GM10266 (cell line): ENCODE results near the gene TXNRD2.

ENCODE experiments used
- DNase-seq: peaks from one replicate; pipeline ENCODE4 v3.0.0; 2012; ENCODE audit errors: extremely low spot score
- TF ChIP-seq, protein P1 (sequence below): IDR thresholded peaks from 2 replicates; pipeline ENCODE4 v1.5.1; 2012; ENCODE audit warnings: mild to moderate bottlenecking, low read depth; ENCODE audit not compliant: control insufficient read depth, insufficient read depth; ENCODE audit errors: missing control alignments

TXNRD2 gene

DNA sequence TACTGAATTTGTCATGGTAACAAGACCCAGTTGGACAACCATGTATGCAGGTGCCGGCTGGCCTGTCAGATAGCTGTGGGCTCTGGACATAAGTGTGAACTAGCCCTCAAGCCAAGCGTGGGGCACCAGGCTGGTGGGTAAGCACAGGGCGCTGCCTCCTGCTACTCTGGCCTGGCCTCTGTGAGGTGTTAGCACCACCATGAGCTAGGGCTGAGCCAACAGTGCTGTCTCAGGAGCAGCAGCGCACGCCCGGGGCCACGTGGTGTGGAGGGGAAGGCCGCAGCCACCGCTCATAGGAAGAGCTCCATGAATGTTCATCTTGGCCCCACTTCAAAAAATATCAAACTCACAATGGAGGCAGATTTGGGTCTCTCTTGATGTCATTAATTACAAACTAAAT lies 51.7 kb downstream of the TXNRD2 start:
- DNase-seq: no peak
- TF ChIP-seq, protein P1, sequence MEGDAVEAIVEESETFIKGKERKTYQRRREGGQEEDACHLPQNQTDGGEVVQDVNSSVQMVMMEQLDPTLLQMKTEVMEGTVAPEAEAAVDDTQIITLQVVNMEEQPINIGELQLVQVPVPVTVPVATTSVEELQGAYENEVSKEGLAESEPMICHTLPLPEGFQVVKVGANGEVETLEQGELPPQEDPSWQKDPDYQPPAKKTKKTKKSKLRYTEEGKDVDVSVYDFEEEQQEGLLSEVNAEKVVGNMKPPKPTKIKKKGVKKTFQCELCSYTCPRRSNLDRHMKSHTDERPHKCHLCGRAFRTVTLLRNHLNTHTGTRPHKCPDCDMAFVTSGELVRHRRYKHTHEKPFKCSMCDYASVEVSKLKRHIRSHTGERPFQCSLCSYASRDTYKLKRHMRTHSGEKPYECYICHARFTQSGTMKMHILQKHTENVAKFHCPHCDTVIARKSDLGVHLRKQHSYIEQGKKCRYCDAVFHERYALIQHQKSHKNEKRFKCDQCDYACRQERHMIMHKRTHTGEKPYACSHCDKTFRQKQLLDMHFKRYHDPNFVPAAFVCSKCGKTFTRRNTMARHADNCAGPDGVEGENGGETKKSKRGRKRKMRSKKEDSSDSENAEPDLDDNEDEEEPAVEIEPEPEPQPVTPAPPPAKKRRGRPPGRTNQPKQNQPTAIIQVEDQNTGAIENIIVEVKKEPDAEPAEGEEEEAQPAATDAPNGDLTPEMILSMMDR: no peak

DNA sequence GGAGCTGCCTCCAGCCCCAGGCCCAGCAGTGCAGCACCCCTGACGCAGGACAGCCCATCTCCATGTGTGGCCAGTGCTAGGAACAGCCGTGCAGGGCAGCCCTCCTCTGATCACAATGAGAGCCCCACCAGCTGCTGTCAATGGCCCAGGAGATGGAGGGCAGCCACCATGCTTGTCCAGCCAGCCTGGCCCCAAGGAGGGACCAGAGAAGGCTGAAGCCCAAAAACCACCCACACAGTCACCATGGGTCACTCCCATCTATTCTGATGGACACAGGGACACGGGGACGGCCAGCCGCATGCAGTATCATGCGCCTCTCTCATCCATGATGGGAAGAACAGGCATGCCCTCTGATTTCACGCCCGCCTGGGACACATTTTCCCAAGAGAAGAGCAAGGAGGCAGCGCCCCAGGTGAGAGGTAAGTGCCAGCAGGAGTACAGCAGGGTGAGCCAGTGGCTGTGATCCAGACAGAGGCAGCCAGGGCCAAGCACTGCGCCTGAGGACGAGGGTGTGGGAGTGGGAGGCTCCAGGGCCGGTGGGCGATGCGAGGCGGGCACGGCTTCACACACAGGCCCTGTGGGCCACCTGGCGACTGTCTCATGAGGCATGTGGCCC lies 53.4 kb downstream of the TXNRD2 start:
- TF ChIP-seq, protein P1: no peak
- DNase-seq: no peak

DNA sequence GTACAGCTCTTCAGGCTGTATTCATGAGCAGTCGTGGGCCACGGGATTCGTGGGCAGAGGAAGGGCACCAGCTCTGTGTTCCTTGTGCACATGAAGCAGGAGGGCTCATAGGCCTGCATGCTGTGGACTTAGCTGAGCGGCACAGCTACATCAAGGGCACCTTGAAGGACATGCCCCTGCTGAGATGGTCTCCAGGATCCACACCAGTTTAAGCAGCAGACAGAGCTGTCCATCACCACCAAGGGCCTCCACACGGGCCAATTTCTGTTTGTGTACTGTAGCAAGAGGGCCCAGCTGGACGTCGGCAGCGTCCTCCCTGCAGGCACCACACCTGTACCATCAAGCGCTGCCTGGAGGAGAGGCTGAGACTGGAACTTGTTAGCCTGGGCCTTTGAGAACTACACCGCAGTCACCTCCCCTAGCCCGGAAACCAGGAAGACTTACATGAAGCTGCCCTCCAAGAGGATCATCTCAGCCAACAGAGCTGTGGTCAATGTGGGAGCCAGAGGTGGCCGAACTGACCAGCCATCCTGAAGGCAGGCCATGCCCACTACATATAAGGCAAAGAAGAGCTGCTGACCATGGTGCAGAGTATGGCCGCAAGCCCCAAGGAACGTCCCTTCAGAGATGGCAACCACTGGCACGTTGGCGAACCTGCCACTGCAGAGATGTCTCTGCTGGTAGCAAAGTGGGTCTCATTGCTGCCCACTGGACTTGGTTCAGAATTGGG lies 54.2 kb downstream of the TXNRD2 start:
- no peak for DNase-seq
- TF ChIP-seq, protein P1: no peak

DNA sequence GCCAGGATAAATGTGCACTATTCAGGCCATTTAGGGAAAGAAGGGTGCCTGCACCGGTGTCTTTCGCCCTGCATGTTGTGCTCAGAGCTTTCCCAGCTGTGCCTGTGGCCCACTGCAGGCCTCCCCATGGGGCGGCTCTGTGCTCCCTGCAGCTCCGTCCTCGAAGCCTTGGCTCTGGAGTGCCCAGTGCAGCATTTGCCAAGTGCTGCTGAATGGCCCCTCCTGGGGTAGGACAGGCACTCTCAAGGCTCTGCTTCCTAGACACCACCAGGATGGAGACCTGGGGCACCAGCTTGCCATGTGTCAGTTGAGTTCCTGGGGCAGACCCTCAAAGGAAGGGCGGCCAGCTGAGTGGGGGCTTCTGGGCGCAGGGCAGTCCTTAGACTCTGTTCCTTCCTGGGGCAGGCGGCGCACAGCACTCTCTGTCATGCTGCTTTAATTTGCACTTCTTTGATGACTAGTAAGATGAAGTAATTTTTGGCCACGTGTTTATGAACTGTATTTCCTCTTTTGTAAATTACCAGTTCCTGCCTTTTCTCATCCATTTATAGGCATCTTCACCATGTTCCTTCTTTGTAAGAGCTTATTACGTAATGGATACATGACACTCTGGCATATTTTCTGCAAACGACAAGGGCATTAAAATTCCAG lies 54.9 kb downstream of the TXNRD2 start:
- TF ChIP-seq, protein P1: no peak
- no peak for DNase-seq

DNA sequence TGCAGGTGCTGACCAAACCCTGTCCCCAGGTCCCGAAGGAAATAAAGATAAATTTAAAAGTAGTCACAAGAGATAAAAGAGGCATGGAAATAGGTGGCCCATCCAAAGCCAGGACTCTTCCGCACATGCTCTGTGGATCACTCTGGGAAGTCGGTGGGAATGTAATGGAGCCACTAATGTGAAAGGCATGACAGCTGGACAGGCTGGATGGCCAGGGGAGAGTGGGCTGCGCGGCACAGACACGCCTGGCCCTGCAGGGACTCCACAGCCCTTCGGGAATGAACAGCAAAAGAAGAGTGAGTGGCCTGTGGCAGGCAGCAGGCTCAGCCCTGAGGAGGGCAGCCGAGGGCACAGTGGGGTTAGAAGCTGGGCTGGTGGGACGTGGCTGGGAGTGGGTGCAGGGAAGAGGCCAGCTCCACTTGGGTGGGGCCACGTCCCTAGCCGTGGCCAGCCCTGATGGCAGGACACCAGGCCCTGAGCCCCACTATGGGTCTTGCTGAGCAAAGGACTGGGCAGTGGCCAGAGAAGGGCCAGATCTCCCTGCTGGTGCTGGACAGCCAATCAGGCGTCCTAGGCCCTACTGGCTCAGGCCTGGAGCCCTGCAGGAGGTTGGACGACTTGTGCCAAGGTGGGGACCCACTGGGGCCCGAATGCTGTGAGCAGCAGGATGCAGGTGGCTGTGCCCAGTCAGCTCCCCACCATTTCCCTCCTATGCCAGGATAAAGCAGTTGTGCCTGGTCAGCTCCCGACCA lies 55.6 kb downstream of the TXNRD2 start:
- DNase-seq: no peak
- TF ChIP-seq, protein P1: no peak

DNA sequence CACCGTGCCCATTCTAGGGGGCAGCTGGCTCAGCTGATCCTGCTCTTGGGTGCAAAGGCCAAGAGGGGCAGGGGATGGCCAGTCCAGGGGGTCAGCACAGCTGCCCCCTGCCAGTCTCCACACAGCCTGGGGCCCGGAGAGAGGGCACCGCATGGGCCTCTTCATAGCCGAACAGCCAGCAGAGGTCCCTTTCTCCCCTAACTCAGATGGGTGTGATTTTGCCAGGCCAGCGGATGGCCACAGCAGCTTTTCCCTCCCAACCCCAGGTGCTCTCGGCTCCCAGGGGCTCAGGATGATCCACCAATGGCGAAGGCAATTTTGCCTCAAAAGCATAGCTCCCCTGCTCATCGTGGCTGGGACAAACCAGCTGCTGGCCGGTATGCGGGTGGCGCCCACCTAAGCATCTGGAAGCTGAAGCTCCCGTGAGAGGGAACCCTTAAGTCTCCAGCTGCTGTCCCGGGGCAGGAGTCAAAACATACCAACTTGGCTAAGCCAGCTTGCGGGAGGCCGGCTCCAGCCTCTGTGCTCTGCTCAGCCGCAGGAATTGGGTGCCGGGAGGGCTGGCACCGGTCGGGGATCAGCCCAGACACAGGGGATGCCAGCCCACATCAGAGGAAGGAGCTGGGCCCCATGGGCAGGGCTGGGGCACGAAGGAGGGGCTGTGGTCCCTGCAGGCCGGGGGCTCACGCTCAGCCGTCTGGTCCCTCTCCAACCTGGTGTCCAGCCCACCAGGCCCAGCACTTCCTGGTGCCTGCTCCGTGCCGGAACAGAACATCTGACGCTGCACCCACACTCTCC lies 56.5 kb downstream of the TXNRD2 start:
- DNase-seq: no peak
- TF ChIP-seq, protein P1: no peak
